Liver (tissue), 2 donors: ENCODE results near the gene TSEN2.

Experiments used
- CTCF ChIP-seq: fragments of 150-350 bp; IDR thresholded peaks from 2 replicates; pipeline ENCODE4 v1.5.1; 2017; ENCODE audit warnings: improper control_type of control experiment, low read depth, low read length; ENCODE audit not compliant: missing input control
- ZBTB33 ChIP-seq: IDR thresholded peaks from 2 replicates; pipeline ENCODE4 v1.6.1; 2016; ENCODE audit warnings: antibody characterized with exemption
- donor health status: healthy.

GRCh38 chr3:12487336-12487735 lies 3.1 kb downstream of the TSEN2 start:
- TF ChIP-seq ZBTB33 (no peak), CTCF (no peak)
